ENCODE data around the gene RAE1. TPM values are rescaled to one million over a fixed set of nuclear protein-coding genes. Genes with fewer than 3 reads are reported as not detected.

RAE1 gene
- total RNA-seq, 1 donor from 2014 or later, result 44.6 TPM

GRCh38 chr20:57380081-57380750, 29.2 kb downstream of the RAE1 start:
- H3K4me3 Mint-ChIP-seq (ENCODE audit: low read depth), result no peak overlapping the region
- no peak for TF ChIP-seq CTCF (IDR thresholded peaks at IDR 0.05; ENCODE audit: unreplicated experiment)
- H3K9me3 Mint-ChIP-seq (ENCODE audit: low read depth), result no peaks in the 10 kb centered on the region
- no peak for DNase-seq (ENCODE audit: low spot score, unreplicated experiment)
- no peak overlapping the region for H3K27ac Mint-ChIP-seq
- peaks cover 9% of the 10 kb centered on the region for H3K36me3 Mint-ChIP-seq (ENCODE audit: insufficient read depth)
- H3K27me3 Mint-ChIP-seq, result no peaks in the 10 kb centered on the region
- no peaks in the 10 kb centered on the region for H3K4me1 Mint-ChIP-seq (ENCODE audit: low read depth)

- H3K4me3 Mint-ChIP-seq (ENCODE audit: low read depth), result no peak overlapping the region
- no peak overlapping the region for H3K27ac Mint-ChIP-seq
- peaks cover 5% of the 10 kb centered on the region for H3K36me3 Mint-ChIP-seq (ENCODE audit: insufficient read depth)
- TF ChIP-seq CTCF (IDR thresholded peaks at IDR 0.05; ENCODE audit: unreplicated experiment), result peak; percentile 88
- H3K9me3 Mint-ChIP-seq (ENCODE audit: low read depth), result no peaks in the 10 kb centered on the region
- H3K27me3 Mint-ChIP-seq, result no peaks in the 10 kb centered on the region
- no peaks in the 10 kb centered on the region for H3K4me1 Mint-ChIP-seq (ENCODE audit: low read depth)
- DNase-seq (ENCODE audit: low spot score, unreplicated experiment), result peak; percentile 73
Measured at GRCh38 chr20:57381596-57382503, 30.8 kb downstream of the RAE1 start.

GRCh38 chr20:57382516-57382915, 31.5 kb downstream of the RAE1 start:
- no peak for TF ChIP-seq CTCF (IDR thresholded peaks at IDR 0.05; ENCODE audit: unreplicated experiment)
- H3K27ac Mint-ChIP-seq, result no peak overlapping the region
- no peak overlapping the region for H3K4me3 Mint-ChIP-seq (ENCODE audit: low read depth)
- H3K4me1 Mint-ChIP-seq (ENCODE audit: low read depth), result no peaks in the 10 kb centered on the region
- no peaks in the 10 kb centered on the region for H3K9me3 Mint-ChIP-seq (ENCODE audit: low read depth)
- peaks cover 3% of the 10 kb centered on the region for H3K36me3 Mint-ChIP-seq (ENCODE audit: insufficient read depth)
- no peak for DNase-seq (ENCODE audit: low spot score, unreplicated experiment)
- H3K27me3 Mint-ChIP-seq, result no peaks in the 10 kb centered on the region

- no peak for TF ChIP-seq CTCF (IDR thresholded peaks at IDR 0.05; ENCODE audit: unreplicated experiment)
- Mint-ChIP-seq H3K27me3 (no peaks in the 10 kb centered on the region), H3K27ac (no peak overlapping the region), H3K9me3 (ENCODE audit: low read depth) (no peaks in the 10 kb centered on the region), H3K4me3 (ENCODE audit: low read depth) (no peak overlapping the region), H3K36me3 (ENCODE audit: insufficient read depth) (peaks cover 2% of the 10 kb centered on the region), H3K4me1 (ENCODE audit: low read depth) (no peaks in the 10 kb centered on the region)
- DNase-seq (ENCODE audit: low spot score, unreplicated experiment), result no peak
Measured at GRCh38 chr20:57383447-57384347, 32.6 kb downstream of the RAE1 start.

- peaks cover 2% of the 10 kb centered on the region for H3K36me3 Mint-ChIP-seq (ENCODE audit: insufficient read depth)
- peaks cover under 1% of the 10 kb centered on the region for H3K4me1 Mint-ChIP-seq (ENCODE audit: low read depth)
- peaks cover under 1% of the 10 kb centered on the region for H3K27me3 Mint-ChIP-seq
- no peak overlapping the region for H3K27ac Mint-ChIP-seq
- H3K9me3 Mint-ChIP-seq (ENCODE audit: low read depth), result no peaks in the 10 kb centered on the region
- no peak for TF ChIP-seq CTCF (IDR thresholded peaks at IDR 0.05; ENCODE audit: unreplicated experiment)
- no peak for DNase-seq (ENCODE audit: low spot score, unreplicated experiment)
- H3K4me3 Mint-ChIP-seq (ENCODE audit: low read depth), result no peak overlapping the region
Measured at GRCh38 chr20:57384486-57384885, 33.4 kb downstream of the RAE1 start.

All from progenitor cell of endocrine pancreas (in vitro differentiated cells).